HG03571 (cell line): ENCODE results near the gene NTM.

Experiments
- ATAC-seq: cut with Tn5 transposase; IDR thresholded peaks from one replicate; pipeline ENCODE4 v1.9.1; 2021; ENCODE audit not compliant: unreplicated experiment

NTM gene

DNA sequence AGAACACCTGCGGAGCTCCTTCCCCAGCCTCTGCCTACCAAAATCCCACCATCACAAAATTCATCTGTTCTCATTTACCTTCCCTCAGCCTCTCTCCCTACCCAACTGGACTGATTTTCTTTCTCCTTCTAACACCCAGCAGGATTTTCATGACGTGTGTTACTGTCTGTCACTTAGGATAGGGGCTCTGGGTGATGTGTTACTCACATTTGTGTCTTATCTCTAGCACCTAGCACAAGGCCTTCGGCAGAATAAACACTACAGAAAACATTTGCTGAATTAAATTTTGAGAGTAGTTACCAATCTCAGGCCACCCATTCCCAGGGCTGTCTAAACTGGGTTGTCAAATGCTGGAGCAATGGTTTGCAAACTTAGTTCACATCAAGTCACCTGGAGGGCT, 88.0 kb downstream of the NTM start:
- ATAC-seq, result no peak

DNA sequence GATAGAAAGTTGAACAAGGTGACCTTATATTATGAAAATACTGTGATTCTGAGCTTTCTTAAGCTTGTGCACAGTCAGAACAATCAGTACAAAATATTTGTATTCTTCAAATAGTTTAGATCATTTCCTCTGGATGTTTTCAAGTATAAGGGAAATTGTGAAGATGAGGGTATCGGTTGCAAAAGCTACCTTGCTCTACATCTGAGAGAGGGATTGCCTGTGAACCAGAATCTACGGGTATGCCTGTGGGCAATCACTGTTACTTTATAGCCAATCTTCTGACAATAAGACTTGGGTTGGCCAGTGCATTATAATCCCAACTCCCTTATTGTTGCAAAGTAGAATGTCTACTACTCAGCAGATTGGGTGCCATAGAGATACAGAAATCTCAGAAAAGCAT, 90.5 kb downstream of the NTM start:
- ATAC-seq, result no peak

- no peak for ATAC-seq
These were observed 92.2 kb downstream of the NTM start for GRCh38 chr11:131462622-131463021.

- ATAC-seq, result no peak
These were observed 92.7 kb downstream of the NTM start for GRCh38 chr11:131463162-131463561.

DNA sequence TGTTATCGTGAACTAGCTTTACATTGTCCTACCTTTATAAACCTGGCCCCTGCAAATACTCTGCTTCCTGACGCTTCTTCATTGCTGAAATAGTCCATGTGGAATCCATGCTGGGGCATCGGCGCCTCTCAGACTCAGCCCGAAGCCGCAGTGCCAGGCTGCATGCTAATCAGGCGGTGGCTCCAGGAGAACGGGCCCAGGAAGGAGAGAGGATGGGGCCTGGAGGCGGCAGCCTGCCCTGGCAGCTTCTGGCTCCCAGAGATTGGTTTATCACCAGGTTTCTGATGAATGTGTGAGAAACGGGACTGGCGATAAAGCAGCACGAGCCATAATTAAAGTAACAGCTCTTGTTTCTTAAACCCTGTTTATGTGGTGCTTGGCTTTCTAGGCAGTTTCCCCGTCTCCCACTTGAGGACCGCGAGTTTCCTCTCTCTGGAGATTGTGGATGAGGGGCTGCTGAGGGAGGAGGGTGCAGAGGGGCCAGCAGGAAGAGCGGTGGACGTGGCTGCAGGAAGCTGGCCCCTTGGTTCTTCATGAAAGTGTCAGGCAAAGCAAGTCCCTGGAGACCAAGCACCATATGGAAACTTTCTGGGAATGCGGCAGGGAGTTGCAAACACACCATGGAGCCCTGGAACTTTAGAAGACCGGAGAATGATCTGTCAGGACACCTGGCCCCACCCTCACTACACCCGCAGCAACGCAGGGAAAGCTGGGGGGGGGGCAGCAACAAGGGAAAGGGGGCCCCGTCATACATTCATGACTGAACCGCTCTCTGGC, 93.4 kb downstream of the NTM start:
- ATAC-seq, result no peak

- no peak for ATAC-seq
These were observed 94.0 kb downstream of the NTM start for GRCh38 chr11:131464461-131464860.

DNA sequence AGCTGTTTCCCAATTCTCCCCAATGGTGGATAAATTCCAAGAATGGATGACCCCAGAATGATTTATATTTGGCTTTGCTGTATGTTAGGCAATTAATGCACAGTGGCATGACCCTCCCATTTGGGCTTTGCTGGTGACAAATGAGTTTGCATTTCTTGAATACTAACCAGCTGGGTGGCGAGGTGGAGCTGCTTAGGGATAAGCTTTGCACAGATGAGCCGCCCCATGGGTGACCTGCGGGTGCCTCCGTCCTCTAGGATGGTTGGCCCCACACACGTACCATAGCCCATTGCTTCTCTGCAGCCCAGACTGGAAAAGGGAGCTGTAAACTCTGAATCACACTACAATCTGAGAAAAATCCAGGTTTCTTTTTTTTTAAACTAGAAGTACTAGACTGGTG, 94.6 kb downstream of the NTM start:
- ATAC-seq, result no peak

DNA sequence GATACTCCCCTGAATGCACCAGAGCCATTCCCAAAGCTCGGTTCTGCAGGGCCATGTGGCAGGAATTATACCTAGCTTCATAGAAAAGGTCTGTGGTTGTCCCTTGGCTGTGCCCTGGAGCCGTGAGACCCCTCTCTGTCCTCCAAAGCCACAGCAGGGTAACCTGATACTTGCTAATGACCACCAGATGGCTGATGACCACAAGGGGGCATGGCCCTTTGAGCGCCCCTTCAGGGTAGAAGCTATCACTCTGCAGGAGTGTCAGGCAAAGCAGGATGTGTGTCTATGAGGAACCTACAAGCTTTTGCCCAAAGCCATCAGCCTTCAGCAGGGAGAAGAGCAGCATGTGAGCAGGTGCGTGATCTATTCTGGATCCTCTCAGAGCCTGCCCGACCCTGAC, 95.3 kb downstream of the NTM start:
- ATAC-seq, result no peak

- ATAC-seq, result no peak
These were observed 97.4 kb downstream of the NTM start for GRCh38 chr11:131467645-131468394.

- no peak for ATAC-seq
These were observed 98.2 kb downstream of the NTM start for GRCh38 chr11:131468565-131468964.

- ATAC-seq, result no peak
These were observed 100.0 kb downstream of the NTM start for GRCh38 chr11:131470216-131470925.

- ATAC-seq, result no peak
These were observed 101.6 kb downstream of the NTM start for GRCh38 chr11:131471976-131472375.

DNA sequence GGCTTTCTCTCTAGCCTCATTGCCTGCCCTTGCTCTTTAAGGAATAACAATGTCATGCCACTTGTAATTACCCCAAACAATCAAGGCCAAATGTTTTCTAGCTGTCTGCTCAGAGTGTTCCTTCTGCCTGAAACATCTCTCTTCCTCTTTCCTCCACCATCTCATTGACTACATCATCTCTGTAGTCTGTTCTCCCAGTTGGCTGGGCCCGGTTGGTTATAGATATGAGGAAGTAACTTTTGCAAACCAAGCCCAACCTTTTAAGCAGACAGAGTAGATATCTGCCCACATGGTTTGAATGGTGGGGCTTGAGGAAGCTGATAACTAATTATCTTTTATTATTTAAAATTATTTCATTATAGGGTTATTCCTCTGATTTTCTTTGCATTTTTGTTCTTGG, 104.5 kb downstream of the NTM start:
- ATAC-seq, result no peak

DNA sequence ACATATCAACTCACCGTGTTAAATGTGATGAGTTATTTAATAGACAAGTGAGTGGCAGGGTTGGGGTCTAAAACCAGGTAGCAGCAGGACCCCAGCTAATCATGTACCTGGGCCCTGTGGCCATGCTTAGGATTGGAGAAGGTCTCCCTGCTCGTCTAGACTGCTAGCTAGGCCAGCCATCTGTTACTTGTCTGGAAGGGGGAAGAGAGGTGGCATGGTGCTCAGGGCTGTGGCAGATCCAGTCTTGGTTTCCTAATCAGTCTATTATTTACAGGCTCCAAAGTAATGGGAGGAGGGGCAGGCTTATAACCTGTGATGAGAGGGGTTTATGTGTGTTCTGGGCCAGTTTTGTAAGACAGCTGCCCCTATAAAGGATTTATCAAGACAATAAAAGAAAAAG, 105.9 kb downstream of the NTM start:
- ATAC-seq, result no peak

GRCh38 chr11:131478341-131478740, 107.9 kb downstream of the NTM start:
- no peak for ATAC-seq

- ATAC-seq, result no peak
These were observed 110.9 kb downstream of the NTM start for GRCh38 chr11:131481303-131481702.

- ATAC-seq, result no peak
These were observed 111.6 kb downstream of the NTM start for GRCh38 chr11:131481971-131482370.

DNA sequence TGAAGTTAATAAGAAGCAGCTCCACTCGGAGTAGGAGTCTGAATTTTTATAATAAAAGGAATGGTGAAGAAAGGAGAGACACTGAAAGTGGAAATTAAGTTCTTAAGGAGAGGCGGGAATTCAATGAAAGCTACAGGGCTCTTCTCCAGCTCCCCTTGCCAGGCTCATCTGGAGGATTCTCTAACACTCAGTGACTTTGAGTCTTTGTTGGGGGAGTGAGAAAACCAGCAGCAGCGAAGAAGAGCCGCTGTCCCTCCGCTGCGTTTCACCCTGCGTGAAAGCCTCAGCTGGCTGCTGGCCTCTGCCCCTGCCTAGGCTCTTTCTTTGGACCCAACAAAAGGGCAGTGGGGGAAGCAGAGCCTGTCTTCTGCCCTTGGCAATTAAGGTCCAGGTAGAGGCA, 113.0 kb downstream of the NTM start:
- no peak for ATAC-seq

DNA sequence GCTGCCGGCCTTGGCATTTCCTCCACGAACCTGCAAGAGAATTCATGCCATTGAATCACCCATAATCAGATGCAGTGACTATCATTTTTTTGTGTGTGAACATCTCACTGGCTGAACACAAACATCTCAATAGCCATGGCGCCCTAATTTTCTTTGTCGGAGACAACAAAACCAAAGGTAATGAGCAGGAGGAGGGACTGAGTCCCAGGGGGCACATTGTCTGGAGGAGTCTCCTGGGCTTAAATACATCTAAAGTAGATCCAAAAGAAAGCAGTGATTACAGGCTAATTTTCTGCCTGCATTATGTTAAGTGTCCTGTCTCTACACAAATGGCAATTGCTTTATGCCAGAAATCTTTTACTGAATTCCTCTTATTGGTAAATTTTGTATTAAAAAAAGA, 113.5 kb downstream of the NTM start:
- no peak for ATAC-seq

GRCh38 chr11:131486100-131486499, 115.7 kb downstream of the NTM start:
- ATAC-seq, result no peak

DNA sequence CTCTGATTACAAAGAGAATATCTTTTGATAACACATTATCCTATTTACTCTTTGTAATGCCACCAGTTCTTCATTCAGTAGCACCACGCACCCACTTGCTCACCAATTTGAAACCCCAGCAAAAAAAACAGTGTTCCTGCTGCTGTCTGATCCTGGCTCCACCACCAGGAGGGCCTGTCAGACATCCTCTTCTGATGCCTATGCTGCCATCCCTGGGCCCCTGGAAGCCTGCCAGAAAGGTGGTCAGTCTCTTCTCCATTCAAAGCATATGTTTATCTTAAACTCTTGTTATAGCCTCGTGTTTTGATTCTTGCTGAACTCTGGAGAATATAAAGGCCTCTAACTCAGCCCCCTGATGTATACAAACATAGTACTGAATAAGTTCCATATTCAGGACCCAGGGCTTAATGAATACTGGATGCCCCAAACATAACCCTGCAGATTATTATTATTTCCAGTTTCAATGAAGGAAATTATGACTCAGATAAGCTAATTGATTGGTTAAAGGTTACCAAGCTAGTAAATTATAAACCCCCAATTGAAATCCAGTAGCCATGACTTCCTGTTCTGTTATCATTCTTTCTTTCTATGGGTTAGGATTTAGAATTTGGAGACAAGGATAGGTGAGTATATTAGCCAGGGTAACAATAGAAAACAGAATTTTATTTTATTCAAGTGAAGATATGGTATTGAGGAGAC, 116.7 kb downstream of the NTM start:
- ATAC-seq, result no peak
